Endodermal cell (in vitro differentiated cells): ENCODE measurements around the gene TGFBI. TPM values are rescaled to one million over a fixed set of nuclear protein-coding genes. Genes with fewer than 3 reads are reported as not detected.

Source experiments
- DNase-seq: peaks from one replicate; pipeline ENCODE4 v3.0.0-alpha.2; 2017
- H3K27ac ChIP-seq: 2 replicates; pipeline ENCODE4 v1.5.1; 2013; ENCODE audit warnings: mild to moderate bottlenecking, low read depth, low read length, moderate library complexity
- H3K27me3 ChIP-seq: 2 replicates; pipeline ENCODE4 v1.6.1; 2013; ENCODE audit warnings: mild to moderate bottlenecking, low read length, moderate library complexity; ENCODE audit not compliant: insufficient read depth, control insufficient read depth, poor library complexity, severe bottlenecking
- H3K36me3 ChIP-seq: 2 replicates; pipeline ENCODE4 v1.7.0; 2013; ENCODE audit warnings: mild to moderate bottlenecking, low read length, moderate library complexity; ENCODE audit not compliant: control insufficient read depth, insufficient read depth
- H3K4me1 ChIP-seq: one replicate; pipeline ENCODE4 v1.7.0; 2013; ENCODE audit warnings: low read length; ENCODE audit not compliant: control insufficient read depth, insufficient read depth
- H3K4me3 ChIP-seq: 2 replicates; pipeline ENCODE4 v1.5.1; 2013; ENCODE audit warnings: mild to moderate bottlenecking, low read length, moderate library complexity
- H3K9ac ChIP-seq: 2 replicates; pipeline ENCODE4 v1.6.1; 2013; ENCODE audit warnings: mild to moderate bottlenecking, low read length, moderate library complexity; ENCODE audit not compliant: poor library complexity, severe bottlenecking; ENCODE audit errors: extremely low read depth
- H3K9me3 ChIP-seq: 2 replicates; pipeline ENCODE4 v1.6.1; 2013; ENCODE audit warnings: mild to moderate bottlenecking, low read length, moderate library complexity; ENCODE audit not compliant: control insufficient read depth
- H3K27ac Mint-ChIP-seq: 2 replicates; pipeline ENCODE4 v1.8.0; 2020; ENCODE audit warnings: mixed read lengths
- H3K27me3 Mint-ChIP-seq: 2 replicates; pipeline ENCODE4 v1.8.0; 2021; ENCODE audit warnings: mild to moderate bottlenecking, mixed read lengths; ENCODE audit not compliant: insufficient read depth
- H3K36me3 Mint-ChIP-seq: 2 replicates; pipeline ENCODE4 v1.8.0; 2020; ENCODE audit warnings: low read depth, mixed read lengths
- H3K4me1 Mint-ChIP-seq: 2 replicates; pipeline ENCODE4 v1.8.0; 2020; ENCODE audit warnings: mixed read lengths
- H3K4me3 Mint-ChIP-seq: 2 replicates; pipeline ENCODE4 v1.8.0; 2020; ENCODE audit warnings: mild to moderate bottlenecking, moderate library complexity, mixed read lengths
- H3K9me3 Mint-ChIP-seq: 2 replicates; pipeline ENCODE4 v1.8.0; 2020; ENCODE audit warnings: mild to moderate bottlenecking, mixed read lengths
- CTCF ChIP-seq: fragments of 200-600 bp; sonication (generic); conservative IDR thresholded peaks from 2 replicates; pipeline ENCODE4 v1.5.0; 2021; ENCODE audit warnings: antibody characterized with exemption, mild to moderate bottlenecking
- WGBS, 2 experiments: methylation state at CpG; one replicate each; pipeline versions ENCODE4 v1.1.5 to v1.1.7; 2013; ENCODE audit warnings: missing lambda C conversion rate in 2 of 2, mixed read lengths in 1 of 2; ENCODE audit not compliant: insufficient coverage in 1 of 2, insufficient read length in 1 of 2; 5-methylcytosine and 5-hydroxymethylcytosine counted together
- total RNA-seq, 2 donors: library from RNA; stranded (reverse); fragmentation: NEBNext Ultra II Directional in 1 of 2; extraction: Animal tissue kit (Norgen Biotek cat#: 25700) in 1 of 2; gene quantifications; 2 replicates in 1 of 2; 3 replicates in 1 of 2; pipeline ENCODE4 v1.2.1, GENCODE V29; 2021

The TGFBI gene
- total RNA-seq, 2 donors from 2014 or later = 2.8 to 4.9 TPM

GRCh38 chr5:136053336-136054141, 24.8 kb downstream of the TGFBI start:
- DNase-seq = peak; percentile 71
- H3K36me3 Mint-ChIP-seq = no peaks in the 10 kb centered on the region
- no peaks in the 10 kb centered on the region for H3K4me1 ChIP-seq
- no peaks in the 10 kb centered on the region for H3K27me3 ChIP-seq
- H3K9me3 ChIP-seq = no peaks in the 10 kb centered on the region
- H3K9me3 Mint-ChIP-seq = no peaks in the 10 kb centered on the region
- TF ChIP-seq CTCF = no peak
- no peak overlapping the region for H3K9ac ChIP-seq
- H3K27ac Mint-ChIP-seq = no peak overlapping the region
- peaks cover 6% of the 10 kb centered on the region for H3K27me3 Mint-ChIP-seq
- H3K4me3 Mint-ChIP-seq = no peak overlapping the region
- 79 to 87% methylated on average over 3 to 6 of the region's 6 CpGs for WGBS, 2 experiments
- H3K27ac ChIP-seq = no peak overlapping the region
- no peaks in the 10 kb centered on the region for H3K36me3 ChIP-seq
- H3K4me1 Mint-ChIP-seq = peaks cover 10% of the 10 kb centered on the region
- no peak overlapping the region for H3K4me3 ChIP-seq

- Mint-ChIP-seq H3K27me3 (peaks cover 6% of the 10 kb centered on the region), H3K9me3 (no peaks in the 10 kb centered on the region), H3K4me3 (no peak overlapping the region), H3K36me3 (no peaks in the 10 kb centered on the region), H3K27ac (no peak overlapping the region), H3K4me1 (peaks cover 10% of the 10 kb centered on the region)
- 94 to 95% methylated on average over 5 to 7 of the region's 7 CpGs for WGBS, 2 experiments
- no peak overlapping the region for H3K9ac ChIP-seq
- DNase-seq = no peak
- H3K27ac ChIP-seq = no peak overlapping the region
- no peaks in the 10 kb centered on the region for H3K9me3 ChIP-seq
- H3K36me3 ChIP-seq = no peaks in the 10 kb centered on the region
- H3K4me3 ChIP-seq = no peak overlapping the region
- no peak for TF ChIP-seq CTCF
- no peaks in the 10 kb centered on the region for H3K27me3 ChIP-seq
- H3K4me1 ChIP-seq = no peaks in the 10 kb centered on the region
Measured at GRCh38 chr5:136054142-136055019, 25.6 kb downstream of the TGFBI start.

- Mint-ChIP-seq H3K36me3 (no peaks in the 10 kb centered on the region), H3K27me3 (peaks cover 3% of the 10 kb centered on the region), H3K9me3 (no peaks in the 10 kb centered on the region), H3K27ac (no peak overlapping the region), H3K4me1 (peaks cover 10% of the 10 kb centered on the region), H3K4me3 (no peak overlapping the region)
- Histone ChIP-seq H3K9me3 (no peaks in the 10 kb centered on the region), H3K36me3 (no peaks in the 10 kb centered on the region), H3K4me3 (no peak overlapping the region), H3K27me3 (no peaks in the 10 kb centered on the region), H3K4me1 (no peaks in the 10 kb centered on the region), H3K27ac (no peak overlapping the region), H3K9ac (no peak overlapping the region)
- TF ChIP-seq CTCF = no peak
- no peak for DNase-seq
- 87 to 88% methylated on average over 13 to 14 of the region's 14 CpGs for WGBS, 2 experiments
Measured at GRCh38 chr5:136055612-136056309, 27.0 kb downstream of the TGFBI start.
